Type B pancreatic cell (in vitro differentiated cells): ENCODE data around the gene POLR2I. TPM values are rescaled to one million over a fixed set of nuclear protein-coding genes. Genes with fewer than 3 reads are reported as not detected.

Source experiments
- DNase-seq: peaks from one replicate; pipeline ENCODE4 v3.0.0; 2021; ENCODE audit warnings: mixed read lengths; ENCODE audit not compliant: unreplicated experiment; ENCODE audit errors: extremely low spot score
- H3K27ac Mint-ChIP-seq: 2 replicates; pipeline ENCODE4 v1.8.0; 2021; ENCODE audit warnings: mild to moderate bottlenecking, mixed read lengths
- H3K27me3 Mint-ChIP-seq: 2 replicates; pipeline ENCODE4 v1.8.0; 2021; ENCODE audit warnings: mixed read lengths
- H3K36me3 Mint-ChIP-seq: 2 replicates; pipeline ENCODE4 v1.8.0; 2021; ENCODE audit warnings: mixed read lengths
- H3K4me1 Mint-ChIP-seq: one replicate; pipeline ENCODE4 v1.8.0; 2021; ENCODE audit warnings: mixed read lengths; ENCODE audit not compliant: unreplicated experiment
- H3K4me3 Mint-ChIP-seq: 2 replicates; pipeline ENCODE4 v1.8.0; 2021; ENCODE audit warnings: mild to moderate bottlenecking, mixed read lengths
- H3K9me3 Mint-ChIP-seq: 2 replicates; pipeline ENCODE4 v1.8.0; 2021; ENCODE audit warnings: mixed read lengths
- CTCF ChIP-seq: fragments of 200-600 bp; sonication (generic); conservative IDR thresholded peaks from 2 replicates; pipeline ENCODE4 v1.5.0; 2021; ENCODE audit warnings: antibody characterized with exemption, mild to moderate bottlenecking
- total RNA-seq: library from RNA; stranded (reverse); gene quantifications from 2 replicates; pipeline ENCODE4 v1.2.1, GENCODE V29; 2021; ENCODE audit warnings: low replicate concordance

POLR2I gene
- total RNA-seq, 1 donor from 2014 or later: 81.7 TPM

DNA sequence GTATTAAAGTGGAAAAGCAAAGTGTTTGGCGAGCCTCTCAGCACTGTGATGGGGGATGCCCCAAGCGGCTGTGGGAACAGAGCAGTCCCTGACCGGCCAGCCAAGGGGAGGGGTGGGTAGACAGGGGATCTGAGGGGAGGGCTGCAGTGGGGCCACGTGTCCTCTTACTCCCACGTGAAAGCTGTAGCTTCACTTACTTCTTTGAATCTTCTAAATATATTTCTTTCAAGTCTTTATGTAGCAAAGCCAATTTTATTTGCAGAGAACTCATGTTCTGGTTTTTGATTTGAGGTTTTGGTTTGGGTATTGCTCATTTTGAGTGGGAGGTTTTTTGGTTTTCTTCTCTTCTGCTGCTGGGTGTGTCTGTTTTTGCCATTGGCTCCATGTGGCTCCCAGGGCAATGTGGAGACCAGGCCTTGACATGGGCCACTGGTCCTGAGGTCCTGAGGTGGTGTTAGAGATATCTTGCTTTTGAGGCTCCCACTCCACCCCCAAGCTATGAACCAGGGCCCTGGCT, 21.5 kb downstream of the POLR2I start:
- no peak for DNase-seq
- no peaks in the 10 kb centered on the region for H3K9me3 Mint-ChIP-seq
- H3K4me3 Mint-ChIP-seq: no peak overlapping the region
- H3K27me3 Mint-ChIP-seq: no peaks in the 10 kb centered on the region
- H3K4me1 Mint-ChIP-seq: no peaks in the 10 kb centered on the region
- no peak for TF ChIP-seq CTCF
- no peak overlapping the region for H3K27ac Mint-ChIP-seq
- peaks cover 3% of the 10 kb centered on the region for H3K36me3 Mint-ChIP-seq

DNA sequence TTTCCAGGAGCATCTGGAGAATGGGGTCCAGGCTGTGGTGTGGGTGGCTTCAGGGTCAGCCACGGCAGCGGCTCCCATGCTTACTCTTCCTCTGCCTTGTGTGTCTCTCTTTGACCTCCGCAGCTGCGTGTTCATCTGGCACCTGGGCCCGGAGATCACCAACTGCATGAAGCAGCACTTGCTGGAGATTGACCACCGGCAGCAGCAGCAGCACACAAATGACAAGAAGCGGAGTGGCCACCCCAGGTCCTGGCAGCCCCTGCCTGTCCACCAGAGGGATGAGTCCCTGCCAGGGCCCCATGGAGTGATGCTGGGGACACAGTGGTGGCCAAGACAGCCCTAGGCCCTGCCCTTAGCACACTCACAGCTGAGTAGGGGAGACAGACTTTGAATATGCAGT, 22.1 kb downstream of the POLR2I start:
- Mint-ChIP-seq H3K9me3 (no peaks in the 10 kb centered on the region), H3K4me1 (no peaks in the 10 kb centered on the region), H3K27ac (no peak overlapping the region), H3K4me3 (no peak overlapping the region), H3K27me3 (no peaks in the 10 kb centered on the region), H3K36me3 (peaks cover 3% of the 10 kb centered on the region)
- TF ChIP-seq CTCF: no peak
- DNase-seq: no peak

GRCh38 chr19:36090910-36091695, 23.6 kb downstream of the POLR2I start:
- H3K4me1 Mint-ChIP-seq: no peaks in the 10 kb centered on the region
- H3K27me3 Mint-ChIP-seq: no peaks in the 10 kb centered on the region
- no peak overlapping the region for H3K4me3 Mint-ChIP-seq
- H3K9me3 Mint-ChIP-seq: no peaks in the 10 kb centered on the region
- DNase-seq: no peak
- H3K27ac Mint-ChIP-seq: peak overlapping the region; percentile 73
- no peak for TF ChIP-seq CTCF
- peaks cover 3% of the 10 kb centered on the region for H3K36me3 Mint-ChIP-seq

DNA sequence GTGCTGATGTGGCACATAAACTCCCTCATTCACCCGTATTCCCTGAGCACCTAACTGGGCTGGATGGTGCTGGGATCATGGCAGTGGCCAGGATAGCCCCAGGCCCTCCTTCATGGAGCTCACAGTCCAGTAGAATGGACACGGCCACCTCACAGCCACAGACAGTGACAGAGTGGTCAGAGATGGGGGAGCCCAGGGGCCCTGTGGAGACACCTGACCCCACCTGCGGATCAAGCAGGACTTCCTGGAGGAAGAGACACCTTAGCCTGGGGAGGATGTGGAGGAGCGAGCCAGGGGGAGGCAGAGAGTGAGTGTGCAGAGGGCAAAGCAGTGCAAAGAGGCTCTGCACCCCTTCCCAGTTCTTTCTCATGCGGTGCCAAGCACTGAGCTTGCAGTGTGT, 24.8 kb downstream of the POLR2I start:
- no peak for DNase-seq
- Mint-ChIP-seq H3K9me3 (no peaks in the 10 kb centered on the region), H3K36me3 (peaks cover 3% of the 10 kb centered on the region), H3K4me3 (no peak overlapping the region), H3K4me1 (no peaks in the 10 kb centered on the region), H3K27me3 (no peaks in the 10 kb centered on the region), H3K27ac (no peak overlapping the region)
- TF ChIP-seq CTCF: no peak

GRCh38 chr19:36086326-36086725, 28.3 kb downstream of the POLR2I start:
- no peak overlapping the region for H3K4me3 Mint-ChIP-seq
- no peak for TF ChIP-seq CTCF
- no peak for DNase-seq
- H3K27me3 Mint-ChIP-seq: no peaks in the 10 kb centered on the region
- H3K36me3 Mint-ChIP-seq: peaks cover 3% of the 10 kb centered on the region
- H3K27ac Mint-ChIP-seq: no peak overlapping the region
- no peaks in the 10 kb centered on the region for H3K4me1 Mint-ChIP-seq
- H3K9me3 Mint-ChIP-seq: no peaks in the 10 kb centered on the region
